A549 (cell line): ENCODE results near the gene CXCR5. TPM values are rescaled to one million over a fixed set of nuclear protein-coding genes. Genes with fewer than 3 reads are reported as not detected.

Experiments
- ATAC-seq, 2 experiments: fragments of 200-7000 bp in 1 of 2; fragments of >200 bp in 1 of 2; cut with Nextera tagmentation in 1 of 2; cut with Tn5 transposase in 1 of 2; 3 replicates each; pipeline versions ENCODE4 v1.8.0 to v1.9.1; 2018 to 2020; ENCODE audit warnings: mild to moderate bottlenecking in 1 of 2, moderate library complexity in 1 of 2
- CTCF ChIA-PET: fragments of 300-600 bp; sonication (Branson Sonifier 250); formaldehyde crosslinking; extraction: SDS; loops from one replicate; lab custom pipeline; 2021; ENCODE audit warnings: antibody characterized with exemption, inconsistent platforms; lab: Yijun Ruan, JAX
- POLR2A ChIA-PET: fragments of 350-600 bp; formaldehyde crosslinking; extraction: SDS; loops from one replicate; lab custom pipeline; 2021; ENCODE audit warnings: antibody characterized with exemption, inconsistent platforms; lab: Yijun Ruan, JAX
- DNase-seq, 2 experiments: peaks; one replicate each; pipeline versions ENCODE4 v3.0.0 to v3.0.0-alpha.2; 2011 to 2016; ENCODE audit warnings: low read depth in 1 of 2, low spot score in 1 of 2
- FAIRE-seq: peaks from 2 replicates; lab custom pipeline; 2011; peaks lifted over from hg19 to GRCh38; lab: Jason Lieb, UNC
- H3K27ac ChIP-seq, 2 experiments: fragments of >200 bp; sonication (Bioruptor Twin); formaldehyde crosslinking; 3 replicates each; pipeline ENCODE4 v1.5.1; 2016 to 2017
- H3K4me1 ChIP-seq: fragments of >200 bp; sonication (Bioruptor Twin); formaldehyde crosslinking; 3 replicates; pipeline ENCODE4 v1.6.1; 2016
- H3K4me2 ChIP-seq: fragments of >200 bp; sonication (Bioruptor Twin); formaldehyde crosslinking; 3 replicates; pipeline ENCODE4 v1.6.1; 2016
- H3K4me3 ChIP-seq: fragments of >200 bp; sonication (Bioruptor Twin); formaldehyde crosslinking; 3 replicates; pipeline ENCODE4 v1.5.1; 2016
- H3K9me3 ChIP-seq: fragments of >200 bp; sonication (Bioruptor Twin); formaldehyde crosslinking; 3 replicates; pipeline ENCODE4 v1.6.1; 2016
- BHLHE40 ChIP-seq: IDR thresholded peaks from 2 replicates; pipeline ENCODE4 v1.6.1; 2012; ENCODE audit warnings: low read depth, low read length, inconsistent platforms
- CEBPB ChIP-seq, 2 experiments: fragments of >200 bp in 1 of 2; sonication (Bioruptor Twin) in 1 of 2; formaldehyde crosslinking in 1 of 2; IDR thresholded peaks; 2 replicates each; pipeline ENCODE4 v1.6.1; 2012 to 2016
- CHD2 ChIP-seq: fragments of 150-350 bp; IDR thresholded peaks from 2 replicates; pipeline ENCODE4 v1.6.1; 2014; ENCODE audit warnings: low read length; ENCODE audit not compliant: partially characterized antibody
- EHMT2 ChIP-seq: fragments of 200-600 bp; sonication (generic); IDR thresholded peaks from 2 replicates; pipeline ENCODE4 v1.6.1; 2016; ENCODE audit warnings: antibody characterized with exemption, low read depth, mild to moderate bottlenecking, moderate library complexity
- EP300 ChIP-seq, 2 experiments: fragments of >200 bp; sonication (Bioruptor Twin); formaldehyde crosslinking; IDR thresholded peaks; 2 replicates in 1 of 2; 3 replicates in 1 of 2; pipeline ENCODE4 v1.6.1; 2016 to 2017
- FOSB ChIP-seq: fragments of 250-450 bp; sonication (Bioruptor Pico); IDR thresholded peaks from 2 replicates; pipeline ENCODE4 v1.5.0; 2020; ENCODE audit warnings: mild to moderate bottlenecking, moderate library complexity
- HDAC2 ChIP-seq: fragments of 200-600 bp; sonication (generic); IDR thresholded peaks from 2 replicates; pipeline ENCODE4 v1.6.1; 2016
- HEYL ChIP-seq: fragments of 250-450 bp; sonication (Bioruptor Pico); IDR thresholded peaks from 2 replicates; pipeline ENCODE4 v1.8.0; 2021; ENCODE audit warnings: mild to moderate bottlenecking, moderate library complexity
- KDM1A ChIP-seq: fragments of 200-600 bp; sonication (generic); IDR thresholded peaks from 2 replicates; pipeline ENCODE4 v1.6.1; 2016; ENCODE audit warnings: low read depth, mild to moderate bottlenecking
- MAX ChIP-seq: IDR thresholded peaks from 2 replicates; pipeline ENCODE4 v1.6.1; 2012
- MAZ ChIP-seq: fragments of 150-350 bp; IDR thresholded peaks from 2 replicates; pipeline ENCODE4 v1.6.1; 2014; ENCODE audit warnings: antibody characterized with exemption, low read depth, low read length, borderline replicate concordance
- NFE2L2 ChIP-seq: fragments of 150-350 bp; conservative IDR thresholded peaks from 2 replicates; pipeline ENCODE4 v1.6.1; 2014; ENCODE audit warnings: low read length
- RAD21 ChIP-seq, 2 experiments: fragments of >200 bp in 1 of 2; sonication (Bioruptor Twin) in 1 of 2; formaldehyde crosslinking in 1 of 2; IDR thresholded peaks in 1 of 2; conservative IDR thresholded peaks in 1 of 2; 2 replicates in 1 of 2; 3 replicates in 1 of 2; pipeline ENCODE4 v1.6.1; 2012 to 2018; ENCODE audit warnings: inconsistent platforms in 1 of 2
- RARB ChIP-seq: fragments of 250-450 bp; sonication (Bioruptor Pico); IDR thresholded peaks from 2 replicates; pipeline ENCODE4 v1.8.0; 2021; ENCODE audit warnings: mild to moderate bottlenecking, moderate library complexity
- RCOR1 ChIP-seq: fragments of 150-350 bp; IDR thresholded peaks from 2 replicates; pipeline ENCODE4 v1.6.1; 2014; ENCODE audit warnings: antibody characterized with exemption, low read length, low read depth
- SMC3 ChIP-seq: fragments of >200 bp; sonication (Bioruptor Twin); formaldehyde crosslinking; IDR thresholded peaks from 3 replicates; pipeline ENCODE4 v1.6.1; 2018; ENCODE audit warnings: inconsistent platforms
- TFCP2L1 ChIP-seq: fragments of 250-450 bp; sonication (Bioruptor Pico); IDR thresholded peaks from 2 replicates; pipeline ENCODE4 v1.5.0; 2021; ENCODE audit warnings: mild to moderate bottlenecking
- TP53 ChIP-seq: fragments of 250-450 bp; sonication (Bioruptor Pico); IDR thresholded peaks from 2 replicates; pipeline ENCODE4 v1.5.0; 2021; ENCODE audit warnings: mild to moderate bottlenecking, moderate library complexity
- ZNF302 ChIP-seq: fragments of 250-450 bp; sonication (Bioruptor Pico); IDR thresholded peaks from 2 replicates; pipeline ENCODE4 v1.9.0; 2021; ENCODE audit warnings: inconsistent platforms, mild to moderate bottlenecking, moderate library complexity
- ZSCAN20 ChIP-seq: fragments of 250-450 bp; sonication (Bioruptor Pico); IDR thresholded peaks from 2 replicates; pipeline ENCODE4 v1.8.0; 2022; ENCODE audit warnings: mild to moderate bottlenecking, moderate library complexity
- WGBS: methylation state at CpG from one replicate; pipeline ENCODE4 v1.1.6; 2017; ENCODE audit errors: missing lambda C conversion rate; 5-methylcytosine and 5-hydroxymethylcytosine counted together
- polyA plus RNA-seq, 4 experiments: library from polyadenylated mRNA; depleted of rRNA in 3 of 4; stranded (reverse); fragments of >200 nt; fragmentation: RNase III in 1 of 4; extraction: RNeasy Plus Mini Kit Qiagen cat#74134 plus additional on column Dnase treatment in 1 of 4; gene quantifications; 2 replicates in 3 of 4; 3 replicates in 1 of 4; pipeline ENCODE4 v1.2.3, GENCODE V29; 2011 to 2017
- TF ChIP-seq, protein P1 (sequence below): fragments of >200 bp; sonication (Bioruptor Twin); formaldehyde crosslinking; IDR thresholded peaks from 3 replicates; pipeline ENCODE4 v1.5.1; 2016

Gene CXCR5
- polyA plus RNA-seq, 2 of the 4 experiments (the other 2 are of a cell fraction): 0.04 TPM; not detected in 1

DNA sequence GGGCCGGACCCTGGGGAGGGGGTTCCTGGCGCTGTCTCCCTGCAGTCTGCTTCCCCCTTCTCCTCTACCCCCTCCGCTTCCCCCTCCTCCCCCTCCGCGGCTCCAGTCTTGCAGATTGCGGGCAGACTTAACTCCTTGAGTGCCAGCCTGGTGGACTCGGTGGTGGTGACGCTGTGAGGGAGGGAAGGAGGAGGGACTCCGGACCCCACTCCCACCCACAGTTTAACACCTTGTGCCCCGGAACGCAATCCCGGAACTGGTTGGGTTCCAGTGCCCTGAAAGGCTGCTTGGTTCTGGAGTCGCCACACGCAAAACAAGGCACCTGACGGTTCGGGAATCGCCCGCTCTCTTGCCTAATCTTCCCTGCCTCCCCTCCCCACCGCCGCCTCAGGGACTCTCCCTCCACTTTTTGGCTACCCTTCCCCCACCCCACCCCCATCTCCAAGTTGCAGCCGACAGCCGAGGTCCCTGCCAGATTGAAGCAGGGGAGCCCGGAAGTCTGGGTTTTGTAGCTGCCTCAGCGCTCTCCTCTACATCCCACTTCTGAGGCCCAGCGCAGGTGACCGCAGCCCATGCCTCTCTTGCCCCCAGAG, 45.9 kb downstream of the CXCR5 start:
- Histone ChIP-seq H3K4me2 (peak overlapping the region; percentile 100), H3K9me3 (no peaks in the 10 kb centered on the region), H3K4me1 (peaks cover 27% of the 10 kb centered on the region), H3K27ac (peak overlapping the region; percentile 98 to 100), H3K4me3 (peak overlapping the region; percentile 94)
- FAIRE-seq (no peak), DNase-seq (peak; percentile 83 to 92), ATAC-seq (peak; percentile 42 to 57)
- POLR2A ChIA-PET: interaction anchor here (0.6 to 1.0 kb wide), 2 partner anchors 21 to 30 kb away, joined by 3 to 4 read pairs; no protein-coding TSS in a partner anchor
- CTCF ChIA-PET: interaction anchor here (1.0 to 6.6 kb wide), 15 partner anchors 10 to 240 kb away, joined by 3 to 55 read pairs (median 4); partner anchors contain the start of genes DDX6 and UPK2
- WGBS: 0% methylated on average over 11 of the region's 26 CpGs
- TF ChIP-seq TP53 (no peak), CEBPB (IDR thresholded peaks at IDR 0.05) (peak; percentile 31 to 41; a peak in 2 of 4 replicates)

DNA sequence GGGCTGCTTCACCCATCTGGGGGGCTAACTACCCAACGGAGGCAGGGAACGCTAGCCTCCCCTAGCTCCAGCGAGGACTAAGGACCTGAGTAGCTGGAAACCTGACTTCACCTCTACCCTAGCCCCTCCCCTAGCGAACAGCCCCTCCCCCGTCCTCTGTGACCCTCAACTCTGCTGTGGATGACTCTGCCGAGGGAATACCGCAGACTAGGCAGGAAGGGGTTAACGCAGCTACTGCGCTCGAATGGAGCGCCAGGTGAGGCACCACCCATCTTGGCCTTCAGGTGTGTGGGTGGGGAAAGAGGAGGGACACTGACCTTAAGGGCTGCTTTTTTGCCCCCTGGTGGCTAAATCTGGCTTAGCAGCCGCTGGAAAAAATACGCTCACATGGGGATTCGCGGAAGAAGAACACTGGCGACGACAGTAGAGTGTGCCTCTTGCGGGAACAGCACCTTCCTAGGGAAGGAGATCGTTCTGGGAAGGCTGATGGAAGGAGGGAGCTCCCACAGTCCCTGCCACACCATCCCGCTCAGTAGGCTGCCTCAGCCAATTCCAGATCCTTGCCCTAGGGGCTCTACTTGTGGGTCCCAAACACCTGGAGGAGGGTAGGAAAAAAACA, 46.5 kb downstream of the CXCR5 start:
- WGBS: 4% methylated on average over 11 of the region's 20 CpGs
- TF ChIP-seq MAX (peak; percentile 58), KDM1A (no peak), MAZ (no peak), SMC3 (peak; percentile 86), ZNF302 (CRISPR knock-in tag) (no peak), RAD21 (conservative IDR thresholded peaks at IDR 0.05 in 1 of 2, IDR thresholded peaks at IDR 0.05 in 1 of 2) (peak; percentile 55 to 66), EP300 (IDR thresholded peaks at IDR 0.05) (no peak)
- TF ChIP-seq, protein P1, sequence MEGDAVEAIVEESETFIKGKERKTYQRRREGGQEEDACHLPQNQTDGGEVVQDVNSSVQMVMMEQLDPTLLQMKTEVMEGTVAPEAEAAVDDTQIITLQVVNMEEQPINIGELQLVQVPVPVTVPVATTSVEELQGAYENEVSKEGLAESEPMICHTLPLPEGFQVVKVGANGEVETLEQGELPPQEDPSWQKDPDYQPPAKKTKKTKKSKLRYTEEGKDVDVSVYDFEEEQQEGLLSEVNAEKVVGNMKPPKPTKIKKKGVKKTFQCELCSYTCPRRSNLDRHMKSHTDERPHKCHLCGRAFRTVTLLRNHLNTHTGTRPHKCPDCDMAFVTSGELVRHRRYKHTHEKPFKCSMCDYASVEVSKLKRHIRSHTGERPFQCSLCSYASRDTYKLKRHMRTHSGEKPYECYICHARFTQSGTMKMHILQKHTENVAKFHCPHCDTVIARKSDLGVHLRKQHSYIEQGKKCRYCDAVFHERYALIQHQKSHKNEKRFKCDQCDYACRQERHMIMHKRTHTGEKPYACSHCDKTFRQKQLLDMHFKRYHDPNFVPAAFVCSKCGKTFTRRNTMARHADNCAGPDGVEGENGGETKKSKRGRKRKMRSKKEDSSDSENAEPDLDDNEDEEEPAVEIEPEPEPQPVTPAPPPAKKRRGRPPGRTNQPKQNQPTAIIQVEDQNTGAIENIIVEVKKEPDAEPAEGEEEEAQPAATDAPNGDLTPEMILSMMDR: peak; percentile 74

DNA sequence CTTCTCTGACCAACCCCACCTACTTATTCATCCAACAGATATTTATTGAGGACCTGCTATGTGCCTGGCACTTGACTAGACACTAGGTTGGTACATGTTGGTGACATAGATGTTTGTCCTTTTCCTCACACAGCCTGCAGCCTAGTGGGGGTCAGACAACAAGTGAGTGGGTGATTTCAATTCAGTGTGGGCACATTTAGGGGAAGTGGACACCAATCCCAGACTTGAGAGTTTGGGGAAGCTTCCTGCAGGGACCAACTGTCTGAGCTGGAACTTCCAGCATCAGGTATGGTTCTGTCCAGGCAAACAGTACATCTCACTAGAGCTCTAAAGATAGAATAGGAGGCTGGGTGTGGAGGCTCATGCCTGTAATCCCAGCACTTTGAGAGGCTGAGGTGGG, 47.9 kb downstream of the CXCR5 start:
- Histone ChIP-seq H3K4me3 (no peak overlapping the region), H3K9me3 (no peaks in the 10 kb centered on the region), H3K4me1 (peaks cover 23% of the 10 kb centered on the region), H3K27ac (no peak overlapping the region), H3K4me2 (no peak overlapping the region)
- TF ChIP-seq RARB: no peak
- TF ChIP-seq EHMT2: no peak
- TF ChIP-seq SMC3: no peak
- TF ChIP-seq CHD2: no peak
- TF ChIP-seq CEBPB (IDR thresholded peaks at IDR 0.05): no peak
- no peak for TF ChIP-seq HEYL (CRISPR knock-in tag)
- TF ChIP-seq TP53: no peak
- no peak for TF ChIP-seq HDAC2
- TF ChIP-seq TFCP2L1: no peak
- TF ChIP-seq RCOR1: no peak
- no peak for TF ChIP-seq BHLHE40
- no peak for TF ChIP-seq FOSB (CRISPR knock-in tag)
- no peak for TF ChIP-seq NFE2L2
- TF ChIP-seq ZSCAN20 (CRISPR knock-in tag): no peak
- ChIA-PET CTCF (interaction anchor here (0.9 to 6.6 kb wide), 7 partner anchors 8 to 171 kb away, joined by 3 to 55 read pairs (median 15); partner anchors contain the start of genes DDX6 and UPK2), POLR2A (no interaction called here)
- FAIRE-seq: no peak
- no peak for ATAC-seq
- DNase-seq: no peak

More for the DNA sequence above, 46.5 kb downstream of the CXCR5 start:
- ChIA-PET CTCF (interaction anchor here (0.6 to 6.6 kb wide), 22 partner anchors 9 to 240 kb away, joined by 3 to 55 read pairs (median 4); partner anchors contain the start of genes DDX6 and UPK2), POLR2A (interaction anchor here (0.6 to 1.0 kb wide), 2 partner anchors 22 to 30 kb away, joined by 3 to 4 read pairs; no protein-coding TSS in a partner anchor)
- H3K9me3 ChIP-seq: no peaks in the 10 kb centered on the region
- H3K4me2 ChIP-seq: peak overlapping the region; percentile 100
- peaks cover 27% of the 10 kb centered on the region for H3K4me1 ChIP-seq
- DNase-seq (peak in 1 of 2 experiments; percentile 81), ATAC-seq (peak; percentile 6 to 26; a peak in 3 of 6 replicates), FAIRE-seq (no peak)
- peak overlapping the region; percentile 94 for H3K4me3 ChIP-seq
- H3K27ac ChIP-seq: peak overlapping the region; percentile 98 to 100
